ENCODE measurements around the gene CETN1.

- TF ChIP-seq YY1 (IDR thresholded peaks at IDR 0.05; ENCODE audit: insufficient read depth, insufficient read length) (no peak), ZNF274 (IDR thresholded peaks at IDR 0.05; ENCODE audit: low read depth, low read length) (no peak), SUZ12 (IDR thresholded peaks at IDR 0.05; ENCODE audit: extremely low read depth, insufficient read depth, insufficient read length) (no peak)
Measured at GRCh38 chr18:595068-595467, 14.9 kb downstream of the CETN1 start.

All from NT2/D1 (cell line).